Ascending aorta (tissue), 2 donors: Measurements from ENCODE around the gene CLDN12. TPM values are rescaled to one million over a fixed set of nuclear protein-coding genes. Genes with fewer than 3 reads are reported as not detected.
"Not testable (repeated sequence)": the region's sequence is repeated elsewhere in the genome, so short reads cannot be mapped to it uniquely, and the experiment has no call there.

Source experiments
- DNase-seq, 2 donors: peaks; one replicate each; pipeline ENCODE4 v3.0.0-alpha.2; 2019; ENCODE audit warnings: low spot score in 2 of 2
- H3K27ac ChIP-seq, 2 donors: fragments of 200-600 bp; sonication (generic); one replicate each; pipeline ENCODE4 v1.5.1; 2016 to 2017; ENCODE audit warnings: mild to moderate bottlenecking in 1 of 2
- H3K27me3 ChIP-seq: fragments of 200-600 bp; sonication (generic); one replicate; pipeline ENCODE4 v1.5.1; 2017
- H3K36me3 ChIP-seq, 2 donors: fragments of 200-600 bp; sonication (generic); one replicate each; pipeline ENCODE4 v1.5.1; 2016
- H3K4me1 ChIP-seq, 2 donors: fragments of 200-600 bp; sonication (generic); one replicate each; pipeline ENCODE4 v1.5.1; 2016 to 2017; ENCODE audit warnings: mild to moderate bottlenecking in 1 of 2
- H3K4me3 ChIP-seq, 2 donors: fragments of 200-600 bp; sonication (generic); one replicate each; pipeline ENCODE4 v1.5.1; 2016 to 2017; ENCODE audit warnings: mild to moderate bottlenecking in 1 of 2
- H3K9me3 ChIP-seq, 2 donors: fragments of 200-600 bp; sonication (generic); one replicate each; pipeline ENCODE4 v1.5.1; 2016
- CTCF ChIP-seq, 3 experiments: fragments of 200-600 bp in 2 of 3; fragments of 450-650 bp in 1 of 3; sonication (generic) in 2 of 3; IDR thresholded peaks; one replicate each; pipeline ENCODE4 v1.5.1; 2016 to 2019; ENCODE audit warnings: antibody characterized with exemption in 3 of 3, mild to moderate bottlenecking in 1 of 3, moderate library complexity in 1 of 3
- intact Hi-C: fragments of 100-400 bp; cut with DNase I; formaldehyde crosslinking; loops from one replicate; pipeline ENCODE4 v1.15.1; 2023
- total RNA-seq: library from RNA; depleted of rRNA; stranded (reverse); fragments of >200 nt; gene quantifications from one replicate; pipeline ENCODE4 v1.1.0, GENCODE V29; 2016

CLDN12 gene
- total RNA-seq, 1 donor from 2014 or later = 55.3 TPM

GRCh38 chr7:90461219-90461618 lies 58.0 kb downstream of the CLDN12 start:
- Histone ChIP-seq H3K36me3 (no peaks in the 10 kb centered on the region), H3K27me3 (no peaks in the 10 kb centered on the region), H3K4me3 (no peak overlapping the region), H3K27ac (no peak overlapping the region), H3K9me3 (no peaks in the 10 kb centered on the region), H3K4me1 (no peaks in the 10 kb centered on the region)
- no peak for DNase-seq
- TF ChIP-seq CTCF (IDR thresholded peaks at IDR 0.05) = no peak
- intact Hi-C loops = no loop called here

- DNase-seq, H3K4me1 ChIP-seq, H3K27me3 ChIP-seq, H3K36me3 ChIP-seq, intact Hi-C loops, H3K9me3 ChIP-seq: not testable (repeated sequence)
- H3K4me3 ChIP-seq = peak overlapping the region; percentile 27 to 59
- H3K27ac ChIP-seq = peak overlapping the region in 1 of 2 donors; percentile 23
These were observed 59.9 kb downstream of the CLDN12 start for GRCh38 chr7:90463151-90463628.

Other genes with a start within 250 kb of the CLDN12 start
- 2.1 TPM for gene STEAP1, start 249.0 kb upstream of the CLDN12 start, total RNA-seq
- gene STEAP2, start 191.7 kb upstream of the CLDN12 start, total RNA-seq = 18.7 TPM
- 0.85 TPM for gene CFAP69, start 158.3 kb upstream of the CLDN12 start, total RNA-seq
- not detected for gene FAM237B, start 82.2 kb upstream of the CLDN12 start, total RNA-seq
- gene GTPBP10, start 56.7 kb upstream of the CLDN12 start, total RNA-seq = 4.5 TPM
- not detected for gene PTTG1IP2, start 66.2 kb downstream of the CLDN12 start, total RNA-seq
- gene CDK14, start 192.9 kb downstream of the CLDN12 start, total RNA-seq = 5.1 TPM